Measurements from ENCODE around the gene HOXB3.
A peak's percentile ranks its signal among the peaks of the same experiment; 100 is the strongest.

HOXB3 gene

GRCh38 chr17:48589831-48590606 lies at the start of gene HOXB3:
Gene HOXB3, minus strand, starts transcription at chr17:48590241. Its CDS starts 37,767 bp downstream, at chr17:48552474.
- in situ Hi-C loops (cut with HindIII; ENCODE audit: low sequenced_read_pairs), result loop anchor here (5.0 kb wide), 1 partner anchor 243 kb away; no protein-coding TSS in a partner anchor
- peak within 1 kb of the TSS; percentile 7 for H3K4me3 ChIP-seq (ENCODE audit: low read depth, low read length)
- TF ChIP-seq, protein P1, sequence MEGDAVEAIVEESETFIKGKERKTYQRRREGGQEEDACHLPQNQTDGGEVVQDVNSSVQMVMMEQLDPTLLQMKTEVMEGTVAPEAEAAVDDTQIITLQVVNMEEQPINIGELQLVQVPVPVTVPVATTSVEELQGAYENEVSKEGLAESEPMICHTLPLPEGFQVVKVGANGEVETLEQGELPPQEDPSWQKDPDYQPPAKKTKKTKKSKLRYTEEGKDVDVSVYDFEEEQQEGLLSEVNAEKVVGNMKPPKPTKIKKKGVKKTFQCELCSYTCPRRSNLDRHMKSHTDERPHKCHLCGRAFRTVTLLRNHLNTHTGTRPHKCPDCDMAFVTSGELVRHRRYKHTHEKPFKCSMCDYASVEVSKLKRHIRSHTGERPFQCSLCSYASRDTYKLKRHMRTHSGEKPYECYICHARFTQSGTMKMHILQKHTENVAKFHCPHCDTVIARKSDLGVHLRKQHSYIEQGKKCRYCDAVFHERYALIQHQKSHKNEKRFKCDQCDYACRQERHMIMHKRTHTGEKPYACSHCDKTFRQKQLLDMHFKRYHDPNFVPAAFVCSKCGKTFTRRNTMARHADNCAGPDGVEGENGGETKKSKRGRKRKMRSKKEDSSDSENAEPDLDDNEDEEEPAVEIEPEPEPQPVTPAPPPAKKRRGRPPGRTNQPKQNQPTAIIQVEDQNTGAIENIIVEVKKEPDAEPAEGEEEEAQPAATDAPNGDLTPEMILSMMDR (IDR thresholded peaks at IDR 0.05; ENCODE audit: low read depth, low read length, missing control alignments), result no peak
- DNase-seq (ENCODE audit: low read depth), result no peak

- no peak overlapping the region for H3K4me3 ChIP-seq (ENCODE audit: low read depth, low read length)
- DNase-seq (ENCODE audit: low read depth), result no peak
- in situ Hi-C loops (cut with HindIII; ENCODE audit: low sequenced_read_pairs), result no loop called here
- TF ChIP-seq, protein P1 (IDR thresholded peaks at IDR 0.05; ENCODE audit: low read depth, low read length, missing control alignments), result no peak
Measured at GRCh38 chr17:48639136-48639535, 49.1 kb upstream of the HOXB3 start.

DNA sequence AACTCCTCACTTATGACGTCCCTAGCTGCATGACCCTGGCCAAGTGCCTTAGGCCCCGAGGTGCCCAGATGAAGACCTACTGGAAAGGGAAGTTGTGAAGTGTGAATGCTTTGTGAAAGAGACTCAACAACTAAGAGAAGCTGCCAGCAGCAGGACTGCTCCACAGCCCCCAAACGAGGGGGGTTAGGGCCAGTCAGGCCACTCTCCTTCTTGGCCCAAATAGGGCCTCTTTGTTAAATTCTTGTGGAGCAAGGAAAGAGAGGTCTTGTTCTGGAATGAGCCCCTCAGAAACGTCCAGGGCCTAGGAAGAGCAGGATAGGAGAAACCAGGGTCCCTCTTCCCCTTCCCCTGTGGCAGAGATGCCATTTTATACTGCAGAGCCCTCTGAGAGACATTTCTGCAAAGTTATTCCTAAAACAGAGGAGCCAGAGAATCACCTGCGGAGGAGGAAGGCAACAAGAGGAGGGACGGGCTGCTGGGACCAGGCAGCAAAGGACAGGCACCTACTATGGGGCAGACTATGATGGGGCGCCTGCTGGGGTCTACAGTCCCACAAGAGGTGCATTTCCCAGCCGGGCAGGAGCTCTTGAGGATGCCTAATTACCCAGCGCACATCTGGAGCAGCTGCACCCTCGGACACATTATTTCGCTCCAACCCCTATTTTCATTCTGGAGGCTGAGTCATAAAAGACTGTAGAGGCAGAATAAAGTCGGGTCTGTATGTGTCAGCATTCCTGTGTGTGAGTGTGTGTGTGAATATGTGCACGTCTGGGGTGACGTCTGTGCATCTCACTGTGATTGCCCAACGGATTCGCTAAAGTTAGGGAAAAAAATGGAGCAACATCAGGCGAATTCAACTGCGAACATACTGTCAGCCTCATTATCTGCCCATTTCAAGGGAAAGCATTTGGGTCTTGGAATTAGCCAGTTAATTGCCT lies 47.6 kb upstream of the HOXB3 start:
- in situ Hi-C loops (cut with HindIII; ENCODE audit: low sequenced_read_pairs), result no loop called here
- no peak overlapping the region for H3K4me3 ChIP-seq (ENCODE audit: low read depth, low read length)
- TF ChIP-seq, protein P1 (IDR thresholded peaks at IDR 0.05; ENCODE audit: low read depth, low read length, missing control alignments), result no peak
- DNase-seq (ENCODE audit: low read depth), result no peak

DNA sequence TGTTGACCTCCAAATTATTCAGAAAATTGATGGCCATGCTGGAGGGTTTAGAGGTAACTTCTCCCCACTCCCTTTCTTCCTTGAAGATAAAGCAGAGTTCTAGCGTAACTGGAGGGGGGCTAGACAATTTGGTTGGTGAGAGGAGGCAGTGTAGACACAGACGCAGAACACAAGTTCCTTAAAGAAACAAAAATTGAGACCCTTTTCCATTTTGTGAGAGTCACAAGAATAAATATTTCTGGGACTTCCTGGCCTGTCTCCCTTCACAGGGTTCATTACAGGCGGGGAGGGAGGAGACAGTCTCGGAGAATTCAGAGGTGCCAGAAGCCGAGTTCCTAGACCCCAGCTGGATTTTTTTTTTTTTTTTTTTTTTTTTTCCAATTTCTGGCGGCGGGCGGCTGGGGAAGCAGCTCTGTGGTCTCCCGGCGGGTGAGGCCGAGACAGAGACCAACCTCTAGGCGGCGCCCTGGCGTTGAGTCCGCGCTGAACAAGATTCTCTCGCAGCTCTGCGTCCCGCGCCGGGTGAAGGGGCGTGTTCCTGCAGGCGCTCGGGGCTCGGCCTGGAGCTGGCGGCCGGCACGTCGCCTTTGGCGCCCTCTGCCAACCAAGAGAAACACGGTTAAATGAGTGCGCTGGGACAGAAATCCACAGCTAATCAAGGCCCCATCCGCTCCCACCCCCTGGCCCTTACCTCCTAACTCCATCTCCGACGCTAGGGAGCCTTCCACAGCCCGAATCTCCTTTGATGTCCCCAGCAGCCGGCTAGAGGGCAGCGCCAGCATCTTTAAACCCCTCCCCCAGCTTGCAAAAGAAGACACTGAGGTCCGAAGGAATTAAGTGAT lies 46.4 kb upstream of the HOXB3 start:
- in situ Hi-C loops (cut with HindIII; ENCODE audit: low sequenced_read_pairs), result no loop called here

DNA sequence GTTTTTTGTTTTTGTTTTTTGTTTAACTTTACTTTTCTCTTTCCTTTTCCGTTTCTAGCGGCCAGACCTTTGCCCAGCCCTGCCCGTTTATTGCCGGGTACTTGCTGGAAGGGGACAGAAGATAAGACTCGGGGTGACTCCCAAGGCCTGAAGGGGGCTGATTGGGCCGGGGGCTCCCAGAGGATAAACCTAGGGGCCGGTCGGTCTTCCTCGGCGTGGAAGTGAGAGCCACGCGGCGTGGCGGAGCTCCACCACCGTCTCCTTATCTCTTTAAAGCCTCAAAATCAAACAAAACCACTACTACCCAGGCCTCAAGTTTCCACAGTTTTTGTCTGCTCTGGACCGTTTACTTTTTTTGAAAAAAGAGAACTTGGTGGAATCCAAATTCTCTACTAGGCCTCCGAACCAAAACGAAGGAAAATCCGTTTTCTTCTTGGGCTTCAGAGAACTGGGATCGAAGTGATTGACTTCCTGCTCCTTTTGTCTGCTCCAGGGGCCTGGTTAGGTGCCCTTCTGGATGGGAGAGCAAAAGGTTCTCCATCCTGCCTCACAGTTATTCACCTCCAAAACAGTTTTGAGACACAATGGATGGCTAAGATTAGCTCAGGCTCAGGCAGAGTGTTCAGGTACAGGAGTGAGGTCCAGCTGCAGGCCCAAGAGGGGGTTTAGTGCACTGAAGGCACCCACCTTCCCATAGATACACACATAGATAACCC lies 44.6 kb upstream of the HOXB3 start:
- in situ Hi-C loops (cut with HindIII; ENCODE audit: low sequenced_read_pairs), result no loop called here

More for the DNA sequence above, 46.4 kb upstream of the HOXB3 start:
- no peak overlapping the region for H3K4me3 ChIP-seq (ENCODE audit: low read depth, low read length)
- TF ChIP-seq, protein P1 (IDR thresholded peaks at IDR 0.05; ENCODE audit: low read depth, low read length, missing control alignments), result peak; percentile 41
- DNase-seq (ENCODE audit: low read depth), result no peak

More for the DNA sequence above, 44.6 kb upstream of the HOXB3 start:
- DNase-seq (ENCODE audit: low read depth), result no peak
- H3K4me3 ChIP-seq (ENCODE audit: low read depth, low read length), result no peak overlapping the region
- TF ChIP-seq, protein P1 (IDR thresholded peaks at IDR 0.05; ENCODE audit: low read depth, low read length, missing control alignments), result no peak

Measured in astrocyte of the cerebellum (primary cell).